ENCODE measurements around the gene RFPL2.
"Not testable (repeated sequence)": the region's sequence is repeated elsewhere in the genome, so short reads cannot be mapped to it uniquely, and the experiment has no call there.

The RFPL2 gene

DNA sequence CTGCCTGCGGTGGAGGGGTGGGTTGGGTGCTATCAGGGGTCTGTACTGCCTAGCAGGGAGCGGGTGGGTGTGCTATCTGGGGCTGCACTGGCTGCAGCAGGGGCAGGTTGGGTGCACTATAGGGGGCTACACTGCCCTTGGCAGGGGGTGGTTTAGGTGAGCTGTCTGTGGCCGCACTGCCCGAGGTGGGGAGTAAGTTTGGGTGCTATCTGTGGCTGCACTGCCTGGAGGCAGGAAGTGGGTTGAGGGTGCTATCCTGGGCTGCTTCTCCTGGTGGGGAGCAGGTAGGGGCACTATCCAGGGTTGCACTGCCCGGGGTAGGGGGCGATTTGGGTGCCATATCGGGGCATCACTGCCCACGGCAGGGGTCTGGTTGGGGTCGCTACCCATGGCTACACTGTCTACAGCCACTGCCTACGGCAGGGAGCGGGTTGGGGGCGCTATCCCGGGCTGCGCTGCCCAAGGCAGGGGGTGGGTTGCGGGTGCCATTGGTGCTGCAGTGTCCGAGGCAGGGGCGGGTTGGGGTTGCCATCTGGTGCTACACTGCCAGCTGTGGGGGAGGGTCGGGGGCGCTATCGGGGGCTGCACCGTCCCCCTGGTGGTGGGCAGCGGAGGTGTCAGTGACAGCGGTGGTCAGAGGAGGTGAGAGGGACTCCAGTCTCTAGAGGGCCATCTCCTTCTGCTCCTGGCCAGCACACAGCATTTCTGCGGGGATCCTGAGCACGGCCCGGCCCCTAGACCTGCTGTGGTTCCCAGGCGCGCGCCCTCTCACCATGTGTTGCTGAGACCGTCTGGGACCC, 1.3 kb upstream of the RFPL2 start:
- DNase-seq (ENCODE audit: low spot score): no peak

DNA sequence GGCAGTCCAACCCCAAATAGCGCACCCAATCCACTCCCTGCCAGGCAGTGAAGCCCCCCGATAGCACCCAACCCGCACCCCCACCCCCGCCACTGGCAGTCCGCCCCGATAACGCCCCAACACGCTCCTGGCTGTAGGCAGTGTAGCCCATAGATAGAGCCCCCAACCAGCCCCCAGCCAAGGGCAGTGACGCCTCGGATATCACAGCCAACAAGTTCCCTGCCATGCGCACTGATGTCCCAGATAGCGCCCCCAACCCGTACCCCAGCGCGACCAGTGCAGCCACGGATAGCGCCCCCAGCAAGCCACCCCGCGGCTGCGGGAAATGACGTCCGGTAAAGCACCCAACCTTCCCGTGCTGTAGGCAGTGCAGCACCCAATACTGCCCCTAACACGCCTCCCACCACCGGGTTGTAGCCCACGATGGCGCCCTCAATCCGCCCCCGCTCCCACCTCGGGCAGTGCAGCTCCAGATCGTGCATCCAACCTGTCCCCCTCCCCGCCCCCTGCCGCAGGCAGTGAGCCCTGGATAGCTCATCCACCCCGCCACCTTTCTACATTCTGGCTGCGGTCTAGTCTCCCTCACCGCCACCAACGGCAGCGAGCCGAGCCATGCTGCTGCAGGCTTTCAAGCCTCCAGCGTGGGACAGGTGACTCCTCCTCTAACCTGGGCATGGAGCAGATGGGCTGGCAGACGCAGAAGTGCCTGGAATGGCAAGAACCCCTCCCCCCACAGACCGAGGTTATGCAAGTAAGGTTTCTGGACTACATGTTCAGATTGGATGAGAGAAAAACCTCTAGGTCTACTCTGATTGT, 625 bp downstream of the RFPL2 start:
- DNase-seq (ENCODE audit: low spot score): no peak

DNA sequence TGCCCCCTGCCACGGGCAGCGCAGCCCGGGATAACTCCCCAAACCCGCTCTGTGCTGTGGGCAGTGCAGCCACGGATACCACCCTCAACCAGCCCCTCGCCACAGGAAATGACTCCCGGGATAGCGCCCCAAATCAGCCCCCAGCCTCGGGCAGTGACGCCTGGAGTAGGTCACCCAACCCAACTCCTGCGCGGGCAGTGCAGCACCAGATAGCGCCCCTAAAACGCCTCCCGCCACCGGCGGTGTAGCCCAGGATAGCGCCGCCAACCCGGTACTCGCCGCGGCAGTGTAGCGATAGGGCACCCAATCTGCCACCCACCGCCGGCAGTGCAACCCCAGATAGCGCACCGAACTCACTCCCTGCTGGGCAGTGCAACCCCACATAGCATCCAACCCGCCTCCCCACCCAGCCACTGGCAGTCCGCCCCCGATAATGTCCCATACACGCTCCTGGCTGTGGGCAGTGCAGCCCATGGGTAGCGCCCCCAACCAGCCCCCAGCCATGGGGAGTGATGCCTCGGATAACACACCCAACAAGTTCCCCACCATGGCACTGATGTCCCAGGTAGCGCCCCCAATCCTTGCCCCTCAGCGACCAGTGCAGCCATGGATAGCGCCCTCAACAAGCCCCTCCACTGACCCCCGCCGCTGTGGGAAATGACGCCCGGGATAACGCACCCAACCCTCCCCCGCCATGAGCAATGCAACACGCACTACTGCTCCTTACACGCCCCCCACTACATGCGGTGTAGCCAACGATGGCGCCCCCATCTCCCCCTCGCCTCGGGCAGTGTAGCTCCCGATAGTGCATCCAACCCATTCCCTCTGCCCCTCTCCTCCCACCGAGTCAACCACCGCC, 1.5 kb downstream of the RFPL2 start:
- DNase-seq (ENCODE audit: low spot score): no peak

DNA sequence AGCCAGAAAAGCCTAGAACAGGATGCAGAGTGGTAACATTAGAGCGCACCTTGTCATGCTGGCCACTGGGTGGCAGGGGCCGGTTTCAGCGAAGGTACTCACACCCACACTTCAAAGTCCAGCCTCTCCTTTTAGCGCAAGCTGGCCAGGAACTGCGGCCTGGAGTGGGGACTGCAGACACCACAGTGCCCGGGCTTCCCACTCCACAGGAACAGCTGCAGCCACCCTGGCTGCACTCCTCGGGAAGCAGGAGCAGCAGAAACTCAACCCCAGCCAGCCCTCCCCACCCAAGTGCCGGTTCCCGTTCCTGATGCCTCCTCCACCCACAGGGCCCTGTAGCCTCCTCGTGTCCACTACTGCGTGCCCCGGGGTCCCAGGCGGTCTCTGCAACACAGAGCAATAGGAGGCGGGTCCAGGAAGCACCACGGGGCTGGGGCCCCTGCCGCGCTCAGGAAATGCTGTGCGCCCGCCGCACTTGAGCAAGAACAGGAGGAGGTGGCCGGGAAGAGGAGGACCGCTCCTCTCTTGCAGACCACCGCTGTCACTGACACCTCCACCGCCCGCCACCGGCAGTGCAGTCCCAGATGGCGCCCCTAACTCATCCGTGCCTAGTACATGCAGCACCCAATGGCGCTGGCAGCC, 2.2 kb downstream of the RFPL2 start:
- peak; percentile 44 for DNase-seq (ENCODE audit: low spot score)

DNA sequence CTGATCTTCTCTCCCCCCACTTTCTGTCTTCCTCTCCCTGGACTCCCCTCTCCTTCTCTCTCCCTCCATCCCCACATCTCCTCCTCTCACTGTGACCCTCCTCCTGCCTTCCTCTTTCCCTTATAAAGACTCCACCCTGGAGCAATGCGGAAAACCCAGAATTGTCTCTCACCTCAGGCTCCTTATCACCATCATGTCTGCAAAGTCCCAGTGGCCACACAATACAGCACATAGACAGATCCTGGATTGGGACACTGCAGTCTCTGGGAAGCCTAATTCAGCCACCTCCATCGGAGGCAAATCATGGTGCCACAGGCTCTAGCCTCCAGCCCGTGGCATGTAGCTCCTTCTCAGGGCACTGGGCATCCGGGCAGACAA, 2.7 kb downstream of the RFPL2 start:
- no peak for DNase-seq (ENCODE audit: low spot score)

DNA sequence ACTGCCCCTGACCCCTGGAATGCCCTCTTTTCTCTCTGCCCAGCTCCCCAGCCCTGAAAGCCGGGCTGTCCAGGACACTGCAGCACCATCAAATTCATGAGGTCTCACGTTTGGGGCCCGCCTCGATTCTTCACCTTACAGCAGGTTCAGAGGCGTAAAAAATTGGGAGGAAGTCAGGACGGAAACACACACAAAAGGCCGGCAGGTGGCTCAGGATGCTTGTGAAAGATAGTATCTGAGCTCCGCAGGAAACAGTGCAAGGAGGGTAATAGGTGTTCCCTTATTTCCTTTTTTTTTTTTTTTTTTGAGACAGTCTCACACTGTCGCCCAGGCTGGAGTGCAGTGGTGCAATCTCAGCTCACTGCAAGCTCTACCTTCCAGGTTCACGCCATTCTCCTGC, 4.1 kb downstream of the RFPL2 start:
- no peak for DNase-seq (ENCODE audit: low spot score)

DNA sequence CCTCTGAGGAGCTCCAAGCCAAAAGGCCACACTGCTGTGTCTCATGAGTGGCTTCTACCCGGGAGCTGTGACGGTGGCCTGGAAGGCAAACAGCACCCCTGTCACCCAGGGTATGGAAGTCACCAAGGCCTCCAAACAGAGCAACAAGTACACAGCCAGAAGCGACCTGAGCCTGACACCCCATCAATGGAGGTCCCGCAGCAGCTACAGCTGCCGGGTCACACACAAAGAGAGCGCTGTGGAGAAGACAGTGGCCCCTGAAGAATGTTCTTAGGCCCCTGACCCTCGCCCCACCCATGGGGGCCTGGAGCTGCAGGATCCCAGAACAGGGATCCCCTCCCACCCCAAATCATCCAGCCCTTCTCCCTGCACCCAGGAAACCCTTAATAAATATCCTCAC, 4.9 kb downstream of the RFPL2 start:
- DNase-seq (ENCODE audit: low spot score): no peak

DNA sequence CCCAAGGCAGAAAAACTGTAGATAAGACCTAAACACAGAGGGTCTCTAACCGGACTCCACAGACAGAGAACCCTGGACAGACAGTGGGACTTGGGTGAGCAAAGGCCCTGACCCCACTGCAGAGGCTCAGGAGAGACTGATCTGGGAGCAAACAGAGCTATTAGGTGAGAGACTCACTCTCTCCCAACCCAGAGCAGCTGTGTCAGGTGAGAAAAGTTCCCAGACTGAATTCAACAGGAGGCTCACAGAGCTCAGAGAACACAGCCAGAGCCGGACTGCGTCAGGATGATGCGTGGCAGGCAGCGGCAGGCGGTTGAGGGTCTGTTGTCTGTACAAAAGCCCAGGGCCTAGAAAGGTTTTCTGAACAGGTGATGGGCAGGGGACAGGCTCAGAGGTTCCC, 5.5 kb downstream of the RFPL2 start:
- no peak for DNase-seq (ENCODE audit: low spot score)

DNA sequence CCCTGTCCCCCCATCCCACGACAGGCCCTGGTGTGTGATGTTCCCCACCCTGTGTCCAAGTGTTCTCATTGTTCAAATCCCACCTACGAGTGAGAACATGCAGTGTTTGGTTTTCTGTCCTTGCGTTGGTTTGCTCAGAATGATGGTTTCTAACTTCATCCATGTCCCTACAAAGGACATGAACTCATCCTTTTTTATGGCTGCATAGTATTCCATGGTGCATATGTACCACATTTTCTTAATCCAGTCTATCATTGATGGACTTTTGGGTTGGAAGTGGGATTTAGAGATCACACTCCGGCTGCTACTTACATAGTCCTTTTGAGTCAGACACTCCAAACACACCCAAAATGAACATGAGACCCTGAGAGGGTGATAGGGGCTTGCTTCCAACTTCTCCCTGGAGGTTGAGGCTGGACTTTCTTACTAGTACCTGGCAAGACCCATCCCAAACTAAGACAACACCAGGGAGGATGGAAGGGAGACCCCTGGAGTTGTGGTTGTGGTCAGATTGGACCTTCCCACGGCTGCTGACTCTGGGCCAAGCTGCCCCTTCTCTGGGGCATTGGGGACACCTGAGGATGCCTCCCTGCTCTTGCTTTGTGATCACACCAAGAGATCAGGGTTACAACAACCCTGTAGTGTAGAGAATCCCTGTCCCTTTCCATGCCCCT, 7.2 kb downstream of the RFPL2 start:
- not testable (repeated sequence) for DNase-seq (ENCODE audit: low spot score)

DNA sequence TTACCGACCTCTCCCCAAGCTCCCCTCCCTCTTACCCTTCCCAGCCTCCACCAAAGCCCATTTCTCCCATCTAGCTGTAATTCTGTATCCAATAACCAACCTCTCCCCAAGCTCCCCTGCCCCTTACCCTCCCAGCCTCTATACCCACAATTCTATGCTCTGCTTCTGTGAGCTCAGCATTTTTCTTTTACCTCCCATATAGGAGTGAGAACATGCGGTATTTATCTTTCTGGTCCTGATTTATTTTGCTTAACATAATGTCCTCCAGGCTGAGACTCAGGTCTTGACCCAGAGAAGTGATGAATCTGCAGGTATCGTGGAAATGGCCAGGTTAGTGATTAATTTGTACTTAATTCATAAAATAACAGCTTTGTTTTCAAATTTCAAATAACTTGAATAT, 9.0 kb downstream of the RFPL2 start:
- not testable (repeated sequence) for DNase-seq (ENCODE audit: low spot score)

DNA sequence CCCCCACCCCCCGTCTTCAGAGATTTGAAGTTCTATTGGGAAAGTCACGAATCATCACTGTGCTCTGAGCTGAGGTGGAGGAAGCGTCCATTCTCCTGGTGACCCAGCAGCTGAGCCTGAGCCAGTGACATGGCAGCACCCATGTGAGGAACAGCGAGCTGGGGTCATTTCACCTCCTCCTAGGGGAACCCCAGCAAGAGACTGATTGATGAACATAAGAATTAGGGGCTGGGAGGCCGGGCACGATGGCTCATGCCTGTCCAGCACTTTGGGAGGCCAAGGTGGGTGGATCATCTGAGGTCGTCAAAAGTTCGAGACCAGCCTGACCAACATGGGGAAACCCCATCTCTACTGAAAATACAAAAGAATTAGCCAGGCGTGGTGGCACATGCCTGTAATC, 11.5 kb downstream of the RFPL2 start:
- not testable (repeated sequence) for DNase-seq (ENCODE audit: low spot score)

DNA sequence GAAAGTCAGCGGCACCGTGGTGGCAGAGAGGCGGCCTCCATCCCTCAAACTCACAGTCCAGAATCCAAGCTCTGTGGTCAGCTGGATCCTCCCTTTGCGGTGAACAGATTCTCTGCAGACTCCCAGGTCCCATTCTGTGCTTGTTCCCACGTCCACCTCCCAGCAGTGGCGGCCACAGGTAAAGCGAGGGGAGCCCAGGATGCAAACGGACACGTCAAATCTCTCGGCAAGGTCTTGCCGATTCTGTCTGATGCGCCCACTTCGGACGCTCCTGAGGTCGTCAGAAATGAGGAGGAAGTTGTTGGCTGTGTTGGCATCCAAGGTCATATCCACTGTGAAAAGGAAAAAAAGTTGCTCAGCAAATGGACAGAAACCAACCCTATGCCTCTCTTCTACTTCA, 13.9 kb downstream of the RFPL2 start:
- DNase-seq (ENCODE audit: low spot score): not testable (repeated sequence)

DNA sequence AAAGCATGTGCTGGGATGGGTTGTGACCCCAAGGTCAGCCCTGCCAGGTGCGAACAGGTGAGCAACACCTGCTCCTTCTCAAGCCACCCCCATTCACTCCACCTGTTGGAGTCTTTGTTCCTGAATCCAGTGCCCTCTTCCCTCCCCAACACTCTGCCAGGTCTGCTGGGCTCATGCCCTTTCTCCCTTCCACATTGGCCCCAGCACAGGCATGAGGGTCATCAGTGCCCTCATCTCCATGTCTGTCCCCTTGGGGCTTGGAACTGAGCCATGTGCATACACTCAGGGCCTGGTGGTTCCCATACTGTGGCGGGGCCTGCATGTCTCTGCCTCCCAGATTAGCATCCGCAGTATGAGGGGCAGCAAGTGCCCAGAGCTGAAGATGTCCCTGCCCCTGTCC, 19.1 kb downstream of the RFPL2 start:
- no peak for DNase-seq (ENCODE audit: low spot score)

DNA sequence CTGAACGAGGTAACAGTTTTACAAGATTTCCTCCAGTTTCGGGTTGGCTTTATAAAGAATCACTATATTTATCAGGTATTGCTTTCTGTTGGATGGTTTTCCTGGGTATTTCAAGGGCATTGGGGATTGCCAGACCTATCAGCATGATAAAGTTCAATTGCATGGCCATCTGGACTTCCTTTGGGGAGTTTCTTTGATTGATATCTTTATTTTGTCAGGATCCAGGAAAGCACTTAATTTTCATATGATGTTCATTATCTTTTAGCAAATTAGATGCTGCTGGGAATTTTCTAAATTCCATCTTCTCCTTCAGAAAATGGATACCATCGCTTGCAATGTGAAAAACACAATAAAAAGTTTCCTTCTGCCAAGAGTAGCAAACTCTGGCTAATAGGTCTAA, 21.2 kb downstream of the RFPL2 start:
- no peak for DNase-seq (ENCODE audit: low spot score)

DNA sequence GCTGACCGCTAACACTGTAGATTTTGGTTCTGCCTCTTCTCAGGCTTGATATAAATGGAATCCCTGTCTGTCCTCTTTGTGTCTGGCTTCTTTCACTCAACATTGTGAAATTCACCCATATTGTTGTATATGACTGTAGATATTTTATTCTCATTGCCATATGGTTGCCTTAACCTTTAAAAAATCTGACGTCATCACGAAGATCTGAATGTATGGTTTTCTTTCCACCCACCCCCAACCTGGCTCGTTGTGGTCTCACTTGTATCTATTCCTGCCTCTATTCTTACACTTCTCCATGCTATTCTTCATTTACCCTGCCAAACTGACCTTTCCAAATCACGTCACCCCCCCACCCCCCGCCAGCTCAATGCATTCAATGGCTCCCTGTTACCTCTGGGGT, 23.8 kb downstream of the RFPL2 start:
- DNase-seq (ENCODE audit: low spot score): no peak

DNA sequence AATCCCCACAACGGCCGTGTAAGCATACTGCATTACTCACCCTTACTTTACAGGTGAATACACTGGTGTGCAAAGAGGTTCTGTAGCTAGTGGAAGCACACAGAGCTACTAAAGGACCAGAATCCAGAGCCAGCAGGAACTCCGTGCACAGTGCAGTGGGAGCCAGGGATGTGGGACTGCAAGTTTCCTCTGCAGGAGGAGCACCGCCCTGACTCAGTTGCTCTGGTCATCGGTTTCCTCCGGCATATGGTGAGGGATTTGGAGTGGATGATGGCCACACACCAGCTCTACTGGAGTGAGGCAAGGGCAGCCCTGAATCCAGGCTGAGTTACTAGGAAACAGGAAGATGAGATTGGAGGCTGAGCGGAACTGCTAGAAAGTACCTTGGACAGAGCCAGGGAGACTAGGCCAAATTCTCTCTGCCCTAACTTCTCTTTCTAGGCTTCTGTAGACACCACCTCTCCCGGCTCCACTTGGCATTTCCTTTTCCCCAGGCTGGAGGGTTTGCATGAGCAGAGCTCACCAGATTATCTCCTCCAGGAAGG, 27.6 kb downstream of the RFPL2 start:
- no peak for DNase-seq (ENCODE audit: low spot score)

DNA sequence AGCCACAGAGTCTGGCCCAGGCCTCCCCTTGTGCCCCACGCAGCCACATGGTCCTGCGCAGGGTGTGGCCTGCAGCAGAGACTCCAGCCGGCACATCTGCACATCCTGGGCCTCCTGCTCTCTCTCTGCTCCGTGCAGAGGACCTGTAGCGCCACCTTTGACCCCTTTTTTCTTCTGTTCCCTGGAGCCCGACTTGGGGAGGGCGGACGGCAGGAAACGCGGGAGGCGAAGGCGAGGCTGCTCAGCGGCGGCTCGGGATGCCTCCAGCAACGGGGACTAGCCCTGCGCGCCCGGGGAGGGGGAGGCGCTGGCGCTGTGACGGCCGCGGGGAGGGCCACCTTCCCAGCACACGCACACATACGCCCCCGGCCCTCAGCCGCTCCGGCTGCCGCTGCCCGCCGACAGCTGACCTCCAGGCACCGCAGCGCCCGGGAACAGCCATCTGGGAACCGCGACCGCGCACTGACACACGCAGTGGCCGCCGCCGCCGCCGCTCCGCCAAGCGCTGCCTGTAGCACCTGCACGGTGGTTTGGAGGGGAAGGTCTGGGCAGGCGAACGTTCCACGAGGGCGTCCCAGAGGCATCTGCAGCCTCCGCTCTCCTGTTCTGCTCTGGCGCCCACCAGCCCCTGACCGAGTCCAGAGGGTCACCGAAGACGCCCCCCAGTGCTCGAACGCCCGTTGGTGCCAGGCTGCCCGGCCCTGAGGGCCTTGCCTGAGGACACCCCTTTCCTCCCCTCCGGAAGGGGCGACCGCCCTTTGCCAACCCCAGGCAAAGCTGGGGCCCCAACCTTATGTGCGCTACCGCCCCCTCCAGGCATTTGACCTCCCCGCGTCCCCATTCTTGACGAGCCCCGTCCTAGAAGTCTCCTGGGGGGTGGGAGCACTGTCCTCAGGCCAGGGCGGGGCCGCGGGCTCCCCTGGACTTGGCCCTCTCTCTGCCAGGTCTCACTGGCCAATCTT, 28.9 kb downstream of the RFPL2 start:
- no peak for DNase-seq (ENCODE audit: low spot score)

DNA sequence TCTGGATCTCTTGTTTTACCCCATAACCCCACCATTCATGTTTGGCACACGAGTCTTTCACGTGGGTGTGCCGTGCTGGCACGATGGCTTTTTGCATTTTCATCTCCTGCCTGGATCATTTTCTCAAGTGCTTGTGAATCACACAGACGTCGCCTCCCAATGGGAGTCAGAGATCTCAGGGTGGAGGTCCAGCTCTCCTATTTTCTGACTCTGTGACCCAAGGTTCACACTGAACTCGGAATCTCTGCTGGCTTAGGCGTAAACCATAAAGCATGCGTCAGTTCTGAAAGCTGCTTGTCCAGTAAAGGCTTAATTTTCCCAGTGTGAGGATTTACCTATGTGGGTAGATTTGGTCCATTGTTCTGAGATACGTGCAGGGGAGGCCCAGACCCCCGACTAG, 29.8 kb downstream of the RFPL2 start:
- DNase-seq (ENCODE audit: low spot score): no peak

DNA sequence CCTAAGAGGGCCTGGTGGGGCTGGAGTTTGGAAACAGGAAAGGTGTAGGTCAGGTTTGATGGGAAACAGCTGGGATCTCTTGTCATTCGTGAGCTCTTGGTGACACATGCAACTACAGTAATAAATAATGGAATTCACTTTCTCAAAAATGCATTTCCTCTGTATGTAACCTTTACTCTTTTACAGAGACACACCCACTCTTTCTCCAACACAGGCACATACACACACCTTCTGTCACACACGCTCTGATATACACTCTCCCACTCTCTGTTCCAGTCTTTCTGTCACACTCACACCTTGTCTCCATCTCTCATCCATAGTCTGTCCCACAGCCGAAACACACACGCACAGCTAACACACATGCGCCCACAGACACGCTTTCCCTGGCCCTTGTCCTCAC, 39.2 kb downstream of the RFPL2 start:
- DNase-seq (ENCODE audit: low spot score): no peak

All from kidney capillary endothelial cell (primary cell).